MV-4-11 (cell line): ENCODE results near the gene ARMC5.

Source experiments
- DNase-seq: peaks from one replicate; lab custom pipeline; 2025; lab: John Stamatoyannopoulos, UW

Gene ARMC5

GRCh38 chr16:31461201-31461920 lies 2.1 kb downstream of the ARMC5 start:
- DNase-seq = no peak

GRCh38 chr16:31461921-31462804 lies 2.9 kb downstream of the ARMC5 start:
- DNase-seq = no peak

GRCh38 chr16:31464348-31464769 lies 5.1 kb downstream of the ARMC5 start:
- no peak for DNase-seq

- DNase-seq = no peak
Measured at GRCh38 chr16:31464781-31465260, 5.5 kb downstream of the ARMC5 start.

- no peak for DNase-seq
Measured at GRCh38 chr16:31465788-31466370, 6.6 kb downstream of the ARMC5 start.

GRCh38 chr16:31466381-31466841 lies 7.1 kb downstream of the ARMC5 start:
- DNase-seq = no peak

- DNase-seq = peak; percentile 40
Measured at GRCh38 chr16:31467151-31467773, 8.0 kb downstream of the ARMC5 start.

GRCh38 chr16:31467858-31468257 lies 8.6 kb downstream of the ARMC5 start:
- DNase-seq = no peak

GRCh38 chr16:31470615-31471014 lies 11.3 kb downstream of the ARMC5 start:
- DNase-seq = no peak

- DNase-seq = no peak
Measured at GRCh38 chr16:31471241-31471874, 12.1 kb downstream of the ARMC5 start.

GRCh38 chr16:31471875-31472708 lies 12.8 kb downstream of the ARMC5 start, which contains the start of gene TGFB1I1:
TSS of gene TGFB1I1 (plus strand) at chr16:31472152. CDS start at chr16:31472189, 37 bp downstream.
- no peak for DNase-seq

- DNase-seq = peak; percentile 16
Measured at GRCh38 chr16:31472709-31473203, 13.5 kb downstream of the ARMC5 start.

GRCh38 chr16:31473264-31473984 lies 14.1 kb downstream of the ARMC5 start:
- no peak for DNase-seq

- no peak for DNase-seq
Measured at GRCh38 chr16:31474173-31474714, 14.9 kb downstream of the ARMC5 start.

- no peak for DNase-seq
Measured at GRCh38 chr16:31474773-31475738, 15.8 kb downstream of the ARMC5 start.

- DNase-seq = no peak
Measured at GRCh38 chr16:31475946-31476302, 16.6 kb downstream of the ARMC5 start.

GRCh38 chr16:31476303-31477219 lies 17.3 kb downstream of the ARMC5 start:
- peak; percentile 34 for DNase-seq
